Activated naive CD8-positive, alpha-beta T cell treated with anti-CD3 and anti-CD28 coated beads, Interleukin-2, amount 50 U/mL, for 16 hours (primary cell): ENCODE measurements around the gene CALHM1.

ENCODE experiments used
- DNase-seq: peaks from one replicate; pipeline ENCODE4 v3.0.0-alpha.2; 2020; ENCODE audit warnings: low read depth, low spot score

Gene CALHM1

DNA sequence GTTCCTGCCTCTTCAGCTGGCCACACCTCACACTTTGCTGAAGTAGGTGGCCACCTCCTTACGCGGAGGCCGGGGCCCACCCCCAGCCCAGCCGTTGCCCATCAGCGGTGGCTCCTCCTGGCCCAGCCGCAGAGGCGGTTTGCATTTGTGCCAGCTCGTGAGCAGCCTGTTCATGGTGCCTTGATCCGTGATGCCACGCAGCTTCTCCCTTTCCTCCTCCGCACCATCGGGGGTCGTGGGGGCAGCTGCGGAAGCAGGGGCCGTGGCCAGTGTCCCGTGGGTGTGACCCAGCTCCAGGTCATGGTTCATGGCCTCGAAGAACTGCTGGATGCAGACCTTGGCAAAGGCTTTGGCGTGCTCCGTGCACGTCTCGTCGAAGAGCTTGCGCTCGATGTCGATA is 3.5 kb downstream of the CALHM1 start:
- no peak for DNase-seq

DNA sequence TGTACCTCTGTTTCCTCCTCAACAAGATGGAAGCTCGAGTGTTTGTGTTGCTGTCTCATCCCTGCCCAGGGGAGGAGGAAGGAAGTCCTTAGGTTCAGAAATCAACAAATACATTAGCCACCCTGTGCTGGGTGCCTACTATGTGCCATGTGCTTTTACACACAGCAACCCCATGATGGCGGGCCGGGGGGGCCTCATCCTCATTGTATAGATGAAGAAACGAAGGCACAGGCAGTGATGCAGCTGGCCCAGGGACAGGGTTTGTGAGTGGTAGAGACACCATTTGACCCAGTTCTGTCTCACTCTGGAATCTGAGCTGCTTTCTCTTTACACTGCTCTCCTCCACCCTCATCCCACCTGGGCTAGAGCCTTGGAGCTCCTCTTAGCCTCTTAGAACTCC is 4.7 kb downstream of the CALHM1 start:
- no peak for DNase-seq

DNA sequence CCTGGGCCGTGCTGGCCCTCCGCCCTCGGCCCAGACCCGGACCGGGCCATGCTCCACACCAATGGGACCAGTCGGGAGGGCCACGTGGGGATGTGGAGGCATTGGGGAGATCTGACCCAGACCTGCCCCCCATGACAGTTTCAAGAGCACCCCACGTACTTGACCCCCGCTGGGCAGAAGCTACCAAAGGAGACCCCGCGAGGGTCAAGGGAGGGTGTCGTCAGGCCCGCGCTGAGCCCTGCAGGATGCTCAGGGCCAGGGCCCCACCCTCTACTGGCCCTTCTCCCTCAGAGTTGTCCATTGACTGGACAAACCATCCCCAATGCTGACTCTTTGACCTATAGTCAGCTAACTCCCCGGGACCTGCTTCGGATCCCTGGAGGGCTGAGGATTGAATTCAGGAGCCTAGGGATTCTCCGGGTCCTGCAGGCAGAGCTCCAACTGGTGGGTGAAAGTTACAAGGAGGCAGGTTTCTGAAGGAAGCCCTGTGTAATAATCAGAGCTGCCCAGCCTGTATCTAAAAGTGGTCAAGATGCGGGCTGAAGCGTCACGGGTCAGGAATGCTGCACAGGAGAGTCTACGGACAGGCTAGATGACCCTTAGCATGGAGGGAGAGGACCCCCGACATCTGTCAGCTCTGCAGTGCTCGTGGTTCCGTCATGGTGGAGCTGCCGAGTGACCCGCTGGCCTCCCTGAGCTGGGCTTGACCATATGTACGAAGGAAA is 6.0 kb downstream of the CALHM1 start:
- no peak for DNase-seq

DNA sequence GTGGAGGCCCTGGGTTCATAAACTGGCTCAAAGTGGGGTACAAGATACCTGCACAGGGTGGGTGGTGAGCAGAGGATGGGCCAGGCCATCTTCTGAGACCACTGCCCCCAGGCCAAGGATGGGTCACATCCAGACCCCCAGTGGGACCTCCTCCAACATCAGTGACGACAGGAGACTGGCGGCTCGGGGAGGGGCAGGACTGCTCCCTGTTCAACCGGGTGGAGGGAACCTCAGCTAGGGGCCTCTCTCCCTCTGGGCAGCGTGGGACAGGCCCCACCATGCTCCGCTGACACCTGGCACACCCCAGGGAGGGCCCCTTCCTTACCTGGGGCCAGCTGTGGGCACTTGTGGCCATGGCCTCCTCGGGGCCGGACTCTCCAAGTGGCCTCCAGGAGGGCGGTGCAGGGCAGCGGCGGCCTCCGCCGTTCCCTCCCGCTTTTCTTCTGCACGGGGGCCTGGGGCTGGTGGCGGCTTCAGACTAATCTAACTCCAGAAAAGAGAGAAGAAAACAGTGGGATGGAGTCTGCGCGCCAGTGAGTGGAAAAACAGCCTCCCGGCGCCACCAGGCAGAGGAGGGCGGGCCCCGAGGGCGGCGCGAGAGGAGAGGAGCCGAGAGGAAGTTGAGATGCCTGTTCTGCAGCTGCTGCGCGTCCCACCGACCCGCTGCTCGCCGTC is 6.7 kb downstream of the CALHM1 start, which contains the start of gene CALHM2:
Gene CALHM2 (minus strand): TSS at position 540 of the 675 bp plus-strand sequence. CDS start 2,429 bp downstream, outside the sequence.
- DNase-seq = no peak

DNA sequence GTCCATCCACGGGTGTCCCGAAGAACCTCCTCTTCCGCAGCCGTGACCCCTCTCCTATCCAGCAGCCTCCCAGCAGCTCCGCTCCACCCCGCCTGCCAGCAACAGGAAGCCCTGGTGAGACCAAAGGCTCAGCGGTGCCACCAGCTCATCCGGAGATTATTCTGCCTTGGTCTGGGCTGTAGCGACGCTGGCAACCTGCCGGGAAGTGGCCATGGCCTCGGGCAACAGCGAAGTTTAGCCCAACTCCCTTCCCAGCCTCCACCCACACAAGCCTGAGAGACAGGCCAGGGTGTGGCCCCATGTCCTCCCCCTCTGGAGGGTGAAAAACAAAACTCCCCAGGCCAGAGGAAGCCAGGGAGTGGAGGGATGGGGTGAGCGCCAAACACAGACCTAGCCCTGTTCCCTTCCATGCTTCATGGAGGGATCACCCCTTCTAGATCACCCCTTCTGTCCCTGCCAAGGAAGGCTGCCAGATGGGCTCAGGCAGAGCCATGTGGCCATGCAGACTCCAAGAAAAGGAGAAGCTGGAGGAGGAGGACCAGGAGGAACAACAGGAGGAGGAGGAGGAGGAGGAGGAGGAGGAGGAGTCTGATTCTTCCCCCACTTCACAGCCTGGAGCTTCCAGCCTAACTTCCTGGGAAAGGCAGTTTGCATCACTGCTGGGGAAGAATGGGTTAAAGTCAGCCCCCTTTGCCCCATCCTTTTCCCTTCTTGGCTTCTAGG is 7.4 kb downstream of the CALHM1 start:
- DNase-seq = no peak

DNA sequence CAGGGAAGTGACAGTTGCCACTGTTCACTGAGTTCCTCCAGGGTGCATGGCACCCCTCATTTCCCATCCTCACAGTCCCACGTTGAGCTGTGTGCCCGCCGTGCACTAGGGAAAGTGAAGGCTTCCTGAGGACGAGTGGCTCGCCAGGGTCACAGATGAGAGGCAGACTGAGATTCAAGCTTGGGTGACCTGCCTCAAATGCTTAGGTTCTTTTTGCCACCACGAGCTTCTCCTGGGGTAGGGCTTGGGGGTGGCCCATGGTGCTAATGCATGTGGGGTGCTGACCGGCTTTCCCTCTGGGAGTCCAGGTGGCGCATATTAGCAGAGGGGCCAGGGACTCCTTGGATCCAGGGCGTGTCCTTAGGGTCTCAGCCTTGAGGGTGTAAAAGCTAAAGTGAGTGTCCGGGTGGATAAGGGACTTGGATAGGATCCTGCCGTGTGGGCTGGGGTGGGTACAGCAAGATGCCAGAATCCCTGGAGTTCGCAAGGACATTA is 8.5 kb downstream of the CALHM1 start:
- DNase-seq = no peak

DNA sequence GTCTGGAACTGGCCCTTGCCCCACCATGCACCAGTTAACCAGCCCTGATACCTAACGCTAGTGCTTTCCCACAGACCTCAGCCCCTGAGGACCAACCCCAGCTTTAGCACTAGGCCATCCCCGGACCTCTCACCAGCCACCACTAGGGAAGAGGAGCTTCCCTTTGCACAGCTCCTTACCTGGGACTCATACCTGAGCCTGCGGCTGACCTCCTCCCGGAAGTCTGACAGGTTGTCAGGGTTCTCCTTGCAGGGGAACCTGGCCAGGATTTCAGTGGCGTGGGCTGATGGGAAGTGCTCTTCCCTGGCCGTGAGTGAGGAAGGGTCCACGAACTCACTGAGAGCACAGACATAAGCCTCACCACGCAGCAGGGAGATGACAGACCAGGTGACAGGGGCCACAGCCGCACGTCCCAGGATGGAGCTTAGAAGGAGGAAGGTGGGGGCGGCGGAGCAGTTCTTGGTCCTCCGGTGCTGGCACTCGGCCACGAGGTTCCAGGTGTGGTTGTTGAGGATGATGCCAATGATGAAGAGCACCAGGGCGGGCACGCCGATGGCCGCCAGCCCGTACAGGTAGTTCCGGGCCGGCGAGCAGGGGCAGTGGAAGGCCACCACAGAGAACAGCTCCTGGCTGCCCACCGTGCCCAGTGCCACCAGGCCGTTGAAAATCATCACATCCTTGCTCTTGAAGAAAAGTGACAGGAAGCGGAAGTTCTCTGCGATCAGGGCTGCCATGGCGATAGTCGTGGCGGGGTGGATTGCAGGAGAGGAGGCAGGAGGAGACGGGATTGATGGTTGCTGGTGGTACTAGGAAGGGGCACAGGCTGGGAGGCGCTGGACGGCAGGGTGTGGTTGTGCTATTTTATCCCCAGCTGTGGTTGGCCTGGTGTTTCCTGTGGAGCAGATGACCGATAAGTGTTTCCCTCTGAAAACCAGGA is 9.2 kb downstream of the CALHM1 start:
- no peak for DNase-seq

DNA sequence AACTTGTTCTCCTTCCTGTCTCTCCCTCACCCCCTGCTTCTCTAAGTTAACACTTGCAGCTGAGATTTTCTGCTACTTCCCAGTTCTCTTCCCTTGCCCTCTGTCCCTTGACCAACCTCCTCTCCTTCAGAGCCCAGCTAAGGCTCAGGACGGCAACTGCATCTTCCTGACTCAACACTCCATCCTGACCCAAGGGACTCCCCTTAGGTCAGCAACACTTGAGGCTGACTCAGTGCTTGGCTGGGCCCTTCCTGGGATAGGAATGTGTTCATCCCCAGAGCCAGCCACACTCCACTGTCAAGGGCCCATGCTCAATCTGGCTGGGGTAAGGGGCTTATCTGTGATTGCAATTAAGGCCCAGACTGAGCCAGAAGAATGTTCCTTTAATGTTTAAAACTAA is 10.0 kb downstream of the CALHM1 start:
- DNase-seq = no peak

DNA sequence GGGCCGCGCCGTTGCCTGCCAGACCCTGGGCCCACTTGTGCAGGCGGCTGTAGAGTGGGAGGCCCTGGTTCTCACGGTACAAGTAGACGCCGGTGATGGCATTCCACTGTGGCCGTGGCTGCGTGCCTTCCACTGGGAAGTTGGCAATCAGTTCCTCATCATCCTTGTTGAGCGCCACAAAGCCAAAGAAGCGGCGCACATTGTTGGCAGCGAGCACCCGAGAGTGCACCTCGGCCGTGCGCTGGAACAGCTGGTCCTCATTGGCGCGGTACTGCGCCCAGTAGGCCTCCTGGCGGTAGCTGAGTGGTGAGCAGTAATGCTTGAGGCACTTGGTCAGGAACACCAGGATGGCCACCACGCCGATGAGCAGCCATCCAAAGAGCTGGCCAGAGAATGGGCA is 11.5 kb downstream of the CALHM1 start:
- no peak for DNase-seq

DNA sequence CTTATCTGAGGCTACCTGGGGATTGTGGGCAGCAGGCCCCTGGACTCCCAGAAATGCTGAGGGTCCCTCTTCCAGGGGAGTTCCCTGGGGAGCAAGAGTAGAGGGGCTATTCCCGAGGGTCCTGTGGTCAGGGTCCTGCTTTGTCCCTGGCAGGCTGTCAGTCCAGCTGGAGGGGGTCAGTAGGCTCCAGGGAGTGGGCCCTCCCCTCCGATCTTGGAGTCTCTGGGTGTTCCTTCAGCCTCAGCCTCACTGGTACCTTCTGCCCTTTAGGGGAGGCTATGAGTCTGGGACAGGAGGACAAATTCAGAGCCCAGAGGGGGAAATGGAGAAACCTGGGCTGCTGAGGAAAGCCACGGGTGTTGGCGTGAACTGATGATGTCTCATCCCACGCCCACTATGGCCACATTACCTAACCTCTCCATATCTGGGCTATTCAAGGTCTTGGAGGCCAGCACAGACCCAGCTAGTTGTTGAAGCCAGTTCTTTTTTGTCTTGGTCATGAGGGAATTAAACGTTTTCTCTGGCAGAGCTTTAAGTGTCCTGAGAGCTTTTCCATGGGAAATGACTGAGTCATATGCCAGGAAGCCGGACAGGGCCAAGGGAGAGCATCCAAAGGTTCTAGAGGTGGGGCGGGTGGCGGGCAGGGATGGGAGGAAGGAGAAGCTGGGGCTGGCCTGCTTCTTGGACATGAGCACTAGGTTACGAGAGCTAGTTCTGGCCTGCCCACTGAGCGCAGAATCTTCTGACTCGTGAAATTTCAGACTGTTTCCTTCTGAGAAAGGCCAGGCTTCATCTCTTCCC is 12.7 kb downstream of the CALHM1 start:
- DNase-seq = no peak

DNA sequence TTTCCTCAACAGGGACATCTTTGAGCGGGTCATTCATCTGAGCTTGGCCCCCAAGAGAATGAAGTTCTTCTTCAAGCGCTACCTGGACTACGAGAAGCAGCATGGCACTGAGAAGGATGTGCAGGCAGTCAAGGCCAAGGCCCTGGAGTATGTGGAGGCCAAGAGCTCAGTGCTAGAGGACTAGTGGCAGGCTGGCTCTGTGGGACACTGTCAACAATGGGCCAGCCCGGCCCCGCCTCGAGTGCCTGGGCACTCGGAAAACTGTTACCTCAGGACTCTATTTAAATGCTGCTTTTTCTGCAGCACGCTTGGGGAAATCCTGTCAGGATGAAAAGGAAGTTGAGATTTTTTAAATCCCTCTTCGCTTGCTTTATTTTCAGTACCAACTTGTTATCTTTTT is 13.3 kb downstream of the CALHM1 start:
- no peak for DNase-seq

DNA sequence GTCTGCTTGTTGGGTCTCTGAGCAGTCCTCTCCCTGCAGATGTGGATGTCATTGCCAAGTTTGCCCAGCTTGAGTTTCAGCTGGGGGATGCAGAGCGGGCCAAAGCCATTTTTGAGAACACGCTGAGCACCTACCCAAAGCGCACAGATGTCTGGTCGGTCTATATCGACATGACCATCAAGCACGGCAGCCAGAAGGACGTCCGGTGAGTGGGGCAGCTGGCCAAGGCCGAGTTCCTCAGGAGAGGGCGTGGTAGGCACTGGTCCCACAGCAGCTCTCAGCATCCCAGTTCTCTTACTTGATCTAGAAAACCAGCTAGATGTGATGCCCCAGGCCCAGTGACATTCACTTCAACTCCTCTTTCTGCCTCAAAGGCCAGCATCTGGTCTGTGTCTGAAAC is 14.2 kb downstream of the CALHM1 start:
- DNase-seq = no peak

DNA sequence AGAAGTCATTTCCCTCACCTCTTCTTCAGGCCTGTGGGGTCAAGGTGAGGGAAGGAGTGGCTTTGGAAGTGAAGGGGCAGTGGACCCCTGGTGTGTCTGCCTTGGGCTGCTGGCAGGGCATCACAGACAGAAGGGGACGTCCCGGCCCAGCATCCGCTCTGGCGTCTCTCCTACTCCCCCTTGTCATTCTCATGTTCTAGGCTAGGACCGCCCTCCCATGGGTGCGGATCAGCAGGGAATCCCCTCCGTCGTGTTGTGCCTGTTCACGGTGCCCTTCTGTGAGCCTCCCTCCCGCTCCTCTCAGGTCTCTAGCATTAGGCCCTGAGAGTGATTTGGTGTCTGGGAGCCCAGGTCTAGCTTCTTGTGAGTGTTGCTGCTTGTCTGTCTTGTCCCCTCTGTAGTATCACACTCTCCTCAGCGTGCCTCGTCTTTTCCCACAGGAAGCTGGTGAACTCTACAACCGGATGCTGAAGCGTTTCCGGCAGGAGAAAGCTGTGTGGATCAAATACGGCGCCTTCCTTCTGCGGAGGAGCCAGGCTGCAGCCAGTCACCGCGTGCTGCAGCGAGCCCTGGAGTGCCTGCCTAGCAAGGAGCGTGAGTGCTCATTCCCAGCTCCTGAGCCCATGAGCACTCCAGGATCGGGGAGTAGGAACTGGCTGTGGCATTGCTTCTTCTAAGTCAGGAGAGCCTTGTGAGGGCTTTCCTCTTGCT is 15.1 kb downstream of the CALHM1 start:
- no peak for DNase-seq

DNA sequence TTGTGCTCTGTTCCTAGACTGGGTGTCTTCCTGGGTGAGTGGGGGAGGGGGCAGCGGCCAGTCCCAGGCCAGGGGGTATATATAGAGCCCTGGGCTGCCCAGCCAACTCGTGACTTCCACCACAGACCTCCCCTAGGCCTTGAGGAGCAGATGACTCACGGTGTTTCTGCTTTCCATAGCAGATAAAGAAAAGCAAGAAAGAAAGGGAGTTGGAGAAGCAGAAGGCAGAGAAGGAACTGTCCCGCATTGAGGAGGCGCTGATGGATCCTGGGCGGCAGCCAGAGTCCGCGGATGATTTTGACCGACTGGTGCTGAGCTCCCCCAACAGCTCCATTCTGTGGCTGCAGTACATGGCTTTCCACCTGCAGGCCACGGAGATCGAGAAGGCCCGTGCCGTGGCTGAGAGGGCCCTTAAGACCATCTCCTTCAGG is 16.7 kb downstream of the CALHM1 start:
- no peak for DNase-seq

DNA sequence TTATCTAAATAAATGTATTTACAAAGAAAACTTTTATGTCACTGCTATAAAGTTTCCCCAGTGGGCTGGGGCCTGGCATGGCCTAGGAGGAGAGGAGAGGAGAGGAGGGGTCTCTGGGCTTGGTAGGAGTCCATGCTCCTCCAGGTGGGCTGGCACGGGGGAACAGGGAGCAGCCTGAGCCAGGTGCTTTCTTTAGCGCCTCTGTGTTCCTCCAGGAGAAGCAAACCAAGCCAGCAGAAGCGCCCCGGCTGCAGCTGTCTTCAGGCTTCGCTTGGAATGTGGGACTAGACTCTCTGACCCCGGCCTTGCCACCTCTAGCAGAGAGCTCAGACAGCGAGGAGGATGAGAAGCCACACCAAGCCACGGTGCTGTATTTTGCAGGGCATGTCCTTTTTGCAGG is 17.1 kb downstream of the CALHM1 start:
- DNase-seq = no peak

DNA sequence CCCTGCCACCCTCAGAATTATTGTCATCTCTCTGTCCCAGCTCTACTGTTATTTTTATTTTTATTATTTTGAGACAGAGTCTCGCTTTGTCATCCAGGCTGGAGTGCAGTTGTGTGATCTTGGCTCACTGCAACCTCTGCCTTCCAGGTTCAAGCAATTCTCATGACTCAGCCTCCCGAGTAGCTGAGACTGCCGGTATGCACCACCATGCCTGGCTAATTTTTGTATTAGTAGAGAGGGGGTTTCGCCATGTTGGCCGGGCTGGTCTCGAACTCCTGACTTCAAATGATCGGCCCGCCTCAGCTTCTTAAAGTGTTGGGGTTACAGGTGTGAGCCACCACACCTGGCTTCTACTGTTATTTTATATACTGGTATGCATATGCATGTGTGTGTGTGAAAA is 17.5 kb downstream of the CALHM1 start:
- no peak for DNase-seq

DNA sequence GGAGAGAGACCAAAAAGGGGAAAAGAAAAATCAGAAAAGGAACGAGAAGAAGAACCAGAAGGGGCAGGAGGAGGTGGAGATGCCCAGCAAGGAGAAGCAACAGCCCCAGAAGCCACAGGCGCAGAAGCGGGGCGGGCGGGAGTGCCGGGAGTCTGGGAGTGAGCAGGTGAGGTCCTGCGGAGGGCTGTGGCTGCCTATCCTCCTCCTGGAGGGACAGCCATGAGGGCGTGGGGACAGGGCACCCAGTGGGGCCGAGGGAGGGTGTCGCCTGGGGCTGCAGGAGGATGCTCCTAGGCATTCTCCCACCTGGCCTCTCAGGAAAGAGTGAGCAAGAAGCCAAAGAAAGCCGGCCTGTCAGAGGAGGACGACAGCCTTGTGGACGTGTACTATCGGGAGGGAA is 18.3 kb downstream of the CALHM1 start:
- DNase-seq = no peak

DNA sequence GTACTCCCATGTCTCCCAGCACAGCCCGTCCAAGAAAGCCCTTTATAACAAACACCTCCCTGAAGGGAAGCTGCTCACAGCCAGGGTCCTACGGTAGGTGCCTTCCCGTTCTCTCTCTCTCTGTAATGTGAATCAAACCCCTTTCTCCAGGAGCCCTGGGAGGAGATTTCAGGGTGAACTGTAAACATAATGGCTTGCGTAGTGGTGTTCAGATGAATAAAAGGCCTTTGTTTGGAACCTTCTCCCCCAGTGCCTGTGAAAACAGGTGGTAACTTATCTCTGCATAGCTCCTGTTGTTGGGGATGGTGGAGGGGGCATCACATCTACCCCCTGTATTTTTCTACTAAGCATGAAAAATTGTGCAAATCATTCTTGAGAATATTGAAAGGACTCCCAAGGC is 18.9 kb downstream of the CALHM1 start:
- no peak for DNase-seq

DNA sequence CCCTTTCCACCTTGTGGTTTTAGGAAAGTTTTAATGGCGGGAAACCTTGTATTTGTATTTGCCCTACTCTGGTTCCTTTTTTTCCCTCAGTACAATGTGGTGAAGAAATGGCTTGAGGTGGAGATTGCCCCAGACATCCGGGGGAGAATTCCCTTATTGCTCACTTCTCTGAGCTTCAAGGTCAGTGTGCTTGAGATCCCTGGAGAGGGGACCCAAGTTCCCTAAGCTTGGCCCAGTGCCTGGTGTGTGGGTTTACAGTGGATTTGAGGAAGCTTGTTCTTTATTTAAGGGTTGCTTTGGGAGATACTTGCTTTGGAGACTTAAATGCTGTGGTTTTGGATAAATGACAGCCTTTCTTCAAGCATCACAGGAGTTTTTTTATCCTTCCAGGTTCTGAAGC is 24.8 kb downstream of the CALHM1 start:
- no peak for DNase-seq

DNA sequence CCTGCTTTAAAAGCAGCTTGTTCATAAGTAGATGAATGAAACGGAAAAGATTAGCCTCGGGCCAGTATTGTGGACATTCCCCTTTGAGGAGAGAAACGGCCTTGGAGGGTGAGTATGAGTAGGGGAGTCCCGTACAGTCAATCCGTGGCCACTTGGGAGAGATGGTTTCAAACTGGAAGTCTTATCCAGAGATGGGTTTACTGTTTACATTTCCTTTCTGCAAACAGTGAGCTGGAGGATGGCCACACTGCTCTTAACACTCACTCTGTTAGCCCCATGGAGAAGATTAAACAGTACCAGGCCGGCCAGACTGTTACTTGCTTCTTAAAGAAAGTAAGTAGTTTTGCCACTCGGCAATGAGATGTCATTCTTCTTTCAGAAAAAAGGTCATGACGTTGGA is 26.8 kb downstream of the CALHM1 start:
- DNase-seq = no peak
